ENCODE data around the gene LNPK. TPM values are rescaled to one million over a fixed set of nuclear protein-coding genes. Genes with fewer than 3 reads are reported as not detected.

The LNPK gene
- polyA plus RNA-seq, 3 donors: 23.3 to 24.0 (median 23.7) TPM

Other genes with a start within 250 kb of the LNPK start
- under 1 TPM in 1 of 3 donors, not detected in 2; 0.01 TPM for gene EVX2, start 81.7 kb upstream of the LNPK start, polyA plus RNA-seq (ENCODE audit: insufficient read length in 3 of 3)
- under 1 TPM; 0.08 to 0.33 (median 0.20) TPM for gene HOXD13, start 90.5 kb upstream of the LNPK start, polyA plus RNA-seq (ENCODE audit: insufficient read length in 3 of 3)
- gene HOXD12, start 97.5 kb upstream of the LNPK start, polyA plus RNA-seq (ENCODE audit: insufficient read length in 3 of 3): 1 to 10 TPM in 1 of 3 donors, under 1 TPM in 2; 0.34 to 1.1 (median 0.52) TPM
- gene HOXD11, start 105.0 kb upstream of the LNPK start, polyA plus RNA-seq (ENCODE audit: insufficient read length in 3 of 3): 10 to 100 TPM; 56.2 to 72.4 (median 64.8) TPM
- 100 to 1,000 TPM; 147 to 203 (median 149) TPM for gene HOXD10, start 114.5 kb upstream of the LNPK start, polyA plus RNA-seq (ENCODE audit: insufficient read length in 3 of 3)
- gene HOXD9, start 120.5 kb upstream of the LNPK start, polyA plus RNA-seq (ENCODE audit: insufficient read length in 3 of 3): 100 to 1,000 TPM in 1 of 3 donors, 10 to 100 TPM in 2; 87.5 to 104 (median 88.6) TPM
- 100 to 1,000 TPM; 171 to 182 (median 181) TPM for gene HOXD8, start 127.4 kb upstream of the LNPK start, polyA plus RNA-seq (ENCODE audit: insufficient read length in 3 of 3)
- gene HOXD4, start 149.3 kb upstream of the LNPK start, polyA plus RNA-seq (ENCODE audit: insufficient read length in 3 of 3): 10 to 100 TPM; 53.4 to 68.0 (median 67.5) TPM
- gene HOXD3, start 155.0 kb upstream of the LNPK start, polyA plus RNA-seq (ENCODE audit: insufficient read length in 3 of 3): 10 to 100 TPM; 26.0 to 32.8 (median 28.9) TPM
- 10 to 100 TPM in 1 of 3 donors, 1 to 10 TPM in 2; 9.1 to 11.5 (median 9.9) TPM for gene HOXD1, start 186.4 kb upstream of the LNPK start, polyA plus RNA-seq (ENCODE audit: insufficient read length in 3 of 3)